DND-41 (cell line): Measurements from ENCODE around the gene GSE1.

Source experiments
- ATAC-seq: fragments of 200-7000 bp; cut with Tn5 transposase; 3 replicates; pipeline ENCODE4 v1.9.1; 2021; ENCODE audit warnings: low read depth; ENCODE audit not compliant: insufficient read depth
- DNase-seq: peaks from one replicate; pipeline ENCODE4 v3.0.0-alpha.2; 2020
- H2AFZ ChIP-seq: 2 replicates; pipeline ENCODE4 v1.6.0; 2012; ENCODE audit warnings: low read depth, low read length
- H3K27ac ChIP-seq: 2 replicates; pipeline ENCODE4 v1.5.1; 2012; ENCODE audit warnings: low read length, inconsistent platforms
- H3K27me3 ChIP-seq: fragments of 200-600 bp; sonication (generic); 2 replicates; pipeline ENCODE4 v1.6.0; 2012; ENCODE audit warnings: low read length, mild to moderate bottlenecking, inconsistent platforms; ENCODE audit not compliant: insufficient read depth, poor library complexity
- H3K36me3 ChIP-seq: 2 replicates; pipeline ENCODE4 v1.5.1; 2012; ENCODE audit warnings: low read length, inconsistent platforms; ENCODE audit not compliant: insufficient read depth
- H3K4me1 ChIP-seq: 2 replicates; pipeline ENCODE4 v1.5.1; 2012; ENCODE audit warnings: mild to moderate bottlenecking, low read length; ENCODE audit not compliant: insufficient read depth
- H3K4me2 ChIP-seq: 2 replicates; pipeline ENCODE4 v1.6.0; 2012; ENCODE audit warnings: mild to moderate bottlenecking, moderate library complexity, low read length, inconsistent platforms; ENCODE audit not compliant: insufficient read depth
- H3K4me3 ChIP-seq, 2 experiments: fragments of 200-600 bp in 1 of 2; shearing (Covaris generic) in 1 of 2; 2 replicates each; pipeline ENCODE4 v1.5.1; 2012 to 2016; ENCODE audit warnings: inconsistent platforms in 2 of 2, low read length in 2 of 2, mild to moderate bottlenecking in 2 of 2, low read depth in 1 of 2, moderate library complexity in 1 of 2
- H3K79me2 ChIP-seq: 2 replicates; pipeline ENCODE4 v1.6.0; 2012; ENCODE audit warnings: low read length, inconsistent platforms; ENCODE audit not compliant: insufficient read depth
- H3K9ac ChIP-seq: 2 replicates; pipeline ENCODE4 v1.6.0; 2012; ENCODE audit warnings: low read depth, mild to moderate bottlenecking, inconsistent platforms, low read length, moderate library complexity
- H3K9me3 ChIP-seq: 2 replicates; pipeline ENCODE4 v1.5.1; 2012; ENCODE audit warnings: low read length, moderate library complexity, mild to moderate bottlenecking, inconsistent platforms; ENCODE audit not compliant: insufficient read depth, severe bottlenecking
- H4K20me1 ChIP-seq: 2 replicates; pipeline ENCODE4 v1.6.0; 2012; ENCODE audit warnings: low read length; ENCODE audit not compliant: insufficient read depth
- EZH2 ChIP-seq: IDR thresholded peaks from 3 replicates; pipeline ENCODE4 v1.6.1; 2012; ENCODE audit warnings: borderline replicate concordance, low read depth, mild to moderate bottlenecking, moderate library complexity, low read length, inconsistent platforms; ENCODE audit not compliant: severe bottlenecking
- TF ChIP-seq, protein P1 (sequence below): IDR thresholded peaks from 2 replicates; pipeline ENCODE4 v1.5.1; 2012; ENCODE audit warnings: borderline replicate concordance, low read length, moderate library complexity, mild to moderate bottlenecking; ENCODE audit not compliant: poor library complexity, severe bottlenecking; ENCODE audit errors: extremely low read depth

Gene GSE1

DNA sequence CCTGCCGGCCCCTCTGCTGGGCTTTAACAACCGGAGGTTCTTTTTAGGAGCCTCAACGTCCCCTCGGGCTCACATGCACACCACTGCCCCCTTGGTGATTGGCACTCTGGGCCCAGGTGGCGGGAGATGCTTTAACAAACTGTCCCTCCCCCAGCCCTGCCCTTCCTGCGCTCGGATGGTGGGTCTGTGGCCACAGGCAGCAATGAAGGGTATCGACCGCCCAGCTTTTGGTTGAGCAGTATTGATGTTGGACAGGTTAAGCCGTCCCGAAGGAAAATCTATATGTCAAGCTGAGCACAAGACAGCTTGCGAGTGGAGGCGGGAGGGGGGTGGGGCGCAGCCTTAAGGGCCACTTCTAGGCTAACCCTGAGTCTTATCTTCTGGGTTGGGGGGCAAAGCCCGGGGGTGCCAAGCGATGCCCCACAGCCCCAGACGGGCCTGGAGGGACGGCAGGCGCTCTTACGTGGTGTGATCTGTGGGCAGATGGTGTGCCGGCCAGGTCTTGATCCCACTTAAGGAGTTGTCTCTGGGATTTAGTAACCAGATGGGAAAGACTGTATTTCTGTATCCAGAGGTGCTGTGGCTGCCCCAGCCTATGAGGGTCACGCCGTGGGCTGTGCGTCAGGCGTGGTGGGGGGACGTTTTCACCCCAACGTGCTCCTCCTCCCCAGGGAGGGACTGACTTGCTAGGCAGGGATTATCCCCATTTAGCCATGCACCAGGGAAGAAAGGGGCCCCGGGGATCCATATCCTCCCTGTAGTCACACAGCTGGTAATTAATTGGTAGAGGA, 6.2 kb downstream of the GSE1 start:
- Histone ChIP-seq H3K4me1 (peaks cover 20% of the 10 kb centered on the region), H2AFZ (no peak overlapping the region), H3K4me2 (no peak overlapping the region), H3K36me3 (peaks cover 24% of the 10 kb centered on the region), H3K9ac (no peak overlapping the region), H3K4me3 (no peak overlapping the region), H4K20me1 (peaks cover 97% of the 10 kb centered on the region), H3K27me3 (no peaks in the 10 kb centered on the region), H3K79me2 (peaks cover 99% of the 10 kb centered on the region), H3K9me3 (no peaks in the 10 kb centered on the region), H3K27ac (no peak overlapping the region)
- TF ChIP-seq, protein P1, sequence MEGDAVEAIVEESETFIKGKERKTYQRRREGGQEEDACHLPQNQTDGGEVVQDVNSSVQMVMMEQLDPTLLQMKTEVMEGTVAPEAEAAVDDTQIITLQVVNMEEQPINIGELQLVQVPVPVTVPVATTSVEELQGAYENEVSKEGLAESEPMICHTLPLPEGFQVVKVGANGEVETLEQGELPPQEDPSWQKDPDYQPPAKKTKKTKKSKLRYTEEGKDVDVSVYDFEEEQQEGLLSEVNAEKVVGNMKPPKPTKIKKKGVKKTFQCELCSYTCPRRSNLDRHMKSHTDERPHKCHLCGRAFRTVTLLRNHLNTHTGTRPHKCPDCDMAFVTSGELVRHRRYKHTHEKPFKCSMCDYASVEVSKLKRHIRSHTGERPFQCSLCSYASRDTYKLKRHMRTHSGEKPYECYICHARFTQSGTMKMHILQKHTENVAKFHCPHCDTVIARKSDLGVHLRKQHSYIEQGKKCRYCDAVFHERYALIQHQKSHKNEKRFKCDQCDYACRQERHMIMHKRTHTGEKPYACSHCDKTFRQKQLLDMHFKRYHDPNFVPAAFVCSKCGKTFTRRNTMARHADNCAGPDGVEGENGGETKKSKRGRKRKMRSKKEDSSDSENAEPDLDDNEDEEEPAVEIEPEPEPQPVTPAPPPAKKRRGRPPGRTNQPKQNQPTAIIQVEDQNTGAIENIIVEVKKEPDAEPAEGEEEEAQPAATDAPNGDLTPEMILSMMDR = no peak
- TF ChIP-seq EZH2 = no peak
- no peak for ATAC-seq
- no peak for DNase-seq

DNA sequence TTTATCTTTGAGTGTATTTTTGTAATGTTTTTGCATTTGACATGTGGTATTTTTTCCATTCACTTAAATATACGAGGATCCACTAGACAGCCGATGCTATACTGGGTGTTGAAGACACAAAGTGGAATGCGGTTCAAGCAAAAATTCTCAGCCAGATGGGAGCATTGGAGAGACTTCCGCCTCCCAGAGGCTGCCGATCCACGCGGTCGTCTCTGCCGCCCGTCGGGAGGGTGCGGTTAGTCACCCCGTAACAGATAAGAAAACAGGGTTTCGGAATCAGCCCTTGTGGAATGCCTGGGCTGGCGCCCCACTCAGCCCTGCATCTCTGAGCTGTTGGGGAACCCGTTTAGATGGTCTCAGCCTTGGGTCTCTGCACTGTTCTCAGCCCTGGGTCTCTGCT, 7.3 kb downstream of the GSE1 start:
- Histone ChIP-seq H2AFZ (no peak overlapping the region), H3K9me3 (no peaks in the 10 kb centered on the region), H3K9ac (no peak overlapping the region), H3K4me3 (no peak overlapping the region), H4K20me1 (peaks cover 96% of the 10 kb centered on the region), H3K4me1 (peaks cover 9% of the 10 kb centered on the region), H3K27me3 (no peaks in the 10 kb centered on the region), H3K27ac (no peak overlapping the region), H3K79me2 (peaks cover 100% of the 10 kb centered on the region), H3K36me3 (peaks cover 33% of the 10 kb centered on the region), H3K4me2 (no peak overlapping the region)
- no peak for ATAC-seq
- no peak for DNase-seq
- TF ChIP-seq, protein P1 = no peak
- TF ChIP-seq EZH2 = no peak

DNA sequence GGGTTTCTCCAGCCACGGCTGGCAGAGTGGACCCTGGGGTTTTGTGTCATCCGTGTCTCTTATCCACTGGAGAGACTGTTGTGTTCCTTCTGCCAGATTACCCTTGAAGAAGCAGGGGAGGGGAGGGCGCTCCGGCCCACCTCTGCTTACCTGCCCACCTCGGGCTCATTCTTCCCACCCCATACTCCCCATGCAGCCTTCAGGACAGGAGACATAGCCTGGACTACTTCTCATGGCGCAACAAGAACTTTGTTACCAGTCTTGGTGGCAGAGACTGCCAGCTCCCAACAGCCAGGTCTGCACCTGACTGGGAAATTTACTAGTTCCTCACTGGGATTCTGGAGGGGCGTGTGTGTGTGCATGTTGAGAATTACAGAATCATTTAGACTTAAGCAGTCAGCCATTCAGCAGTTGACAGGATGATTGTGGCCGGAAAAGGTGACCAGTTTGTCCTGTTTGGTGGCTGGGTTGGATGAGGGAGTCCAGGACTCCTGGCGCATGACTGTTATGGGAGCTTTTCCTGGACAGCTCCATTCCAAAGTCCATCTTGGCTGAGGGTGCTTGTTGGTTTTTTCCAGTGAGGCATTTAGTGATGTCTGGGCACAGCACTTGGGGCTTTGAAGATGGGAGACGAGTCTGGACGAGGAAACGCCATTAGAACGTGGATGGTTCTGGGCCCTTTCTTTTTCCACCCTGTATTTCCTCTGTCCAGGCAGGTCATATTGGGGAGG, 8.7 kb downstream of the GSE1 start:
- Histone ChIP-seq H3K36me3 (peaks cover 35% of the 10 kb centered on the region), H3K27me3 (no peaks in the 10 kb centered on the region), H3K79me2 (peaks cover 100% of the 10 kb centered on the region), H4K20me1 (peaks cover 89% of the 10 kb centered on the region), H3K27ac (no peak overlapping the region), H2AFZ (no peak overlapping the region), H3K4me2 (no peak overlapping the region), H3K4me3 (no peak overlapping the region), H3K4me1 (no peaks in the 10 kb centered on the region), H3K9ac (no peak overlapping the region), H3K9me3 (no peaks in the 10 kb centered on the region)
- TF ChIP-seq, protein P1 = no peak
- no peak for TF ChIP-seq EZH2
- no peak for DNase-seq
- ATAC-seq = no peak
